Suprapubic skin (tissue), 4 donors: ENCODE results near the gene PRPF40B.

Experiments
- CTCF ChIP-seq, 2 donors: fragments of 200-600 bp in 1 of 2; fragments of 450-650 bp in 1 of 2; sonication (generic) in 1 of 2; IDR thresholded peaks; one replicate each; pipeline ENCODE4 v1.5.1; 2016 to 2019; ENCODE audit warnings: antibody characterized with exemption in 2 of 2, mild to moderate bottlenecking in 1 of 2, moderate library complexity in 1 of 2
- EP300 ChIP-seq: sonication (generic); formaldehyde crosslinking; IDR thresholded peaks from one replicate; pipeline ENCODE4 v1.6.1; 2017; ENCODE audit warnings: antibody characterized with exemption
- POLR2A ChIP-seq, 2 donors: fragments of 450-650 bp; IDR thresholded peaks; one replicate each; pipeline ENCODE4 v1.6.1; 2017; ENCODE audit warnings: antibody characterized with exemption in 2 of 2, mild to moderate bottlenecking in 2 of 2, moderate library complexity in 2 of 2
- POLR2AphosphoS5 ChIP-seq, 3 donors: sonication (generic); formaldehyde crosslinking; IDR thresholded peaks; one replicate each; pipeline ENCODE4 v1.6.1; 2017; ENCODE audit warnings: antibody characterized with exemption in 3 of 3

GRCh38 chr12:49603721-49604120 is 19.6 kb upstream of the PRPF40B start:
- TF ChIP-seq CTCF (IDR thresholded peaks at IDR 0.05), result no peak
- no peak for TF ChIP-seq POLR2A (IDR thresholded peaks at IDR 0.05)
- no peak for TF ChIP-seq POLR2AphosphoS5 (IDR thresholded peaks at IDR 0.05)
- TF ChIP-seq EP300, result no peak
